ENCODE results near the gene SYNDIG1.
"Not testable (repeated sequence)": the region's sequence is repeated elsewhere in the genome, so short reads cannot be mapped to it uniquely, and the experiment has no call there.

SYNDIG1 gene

DNA sequence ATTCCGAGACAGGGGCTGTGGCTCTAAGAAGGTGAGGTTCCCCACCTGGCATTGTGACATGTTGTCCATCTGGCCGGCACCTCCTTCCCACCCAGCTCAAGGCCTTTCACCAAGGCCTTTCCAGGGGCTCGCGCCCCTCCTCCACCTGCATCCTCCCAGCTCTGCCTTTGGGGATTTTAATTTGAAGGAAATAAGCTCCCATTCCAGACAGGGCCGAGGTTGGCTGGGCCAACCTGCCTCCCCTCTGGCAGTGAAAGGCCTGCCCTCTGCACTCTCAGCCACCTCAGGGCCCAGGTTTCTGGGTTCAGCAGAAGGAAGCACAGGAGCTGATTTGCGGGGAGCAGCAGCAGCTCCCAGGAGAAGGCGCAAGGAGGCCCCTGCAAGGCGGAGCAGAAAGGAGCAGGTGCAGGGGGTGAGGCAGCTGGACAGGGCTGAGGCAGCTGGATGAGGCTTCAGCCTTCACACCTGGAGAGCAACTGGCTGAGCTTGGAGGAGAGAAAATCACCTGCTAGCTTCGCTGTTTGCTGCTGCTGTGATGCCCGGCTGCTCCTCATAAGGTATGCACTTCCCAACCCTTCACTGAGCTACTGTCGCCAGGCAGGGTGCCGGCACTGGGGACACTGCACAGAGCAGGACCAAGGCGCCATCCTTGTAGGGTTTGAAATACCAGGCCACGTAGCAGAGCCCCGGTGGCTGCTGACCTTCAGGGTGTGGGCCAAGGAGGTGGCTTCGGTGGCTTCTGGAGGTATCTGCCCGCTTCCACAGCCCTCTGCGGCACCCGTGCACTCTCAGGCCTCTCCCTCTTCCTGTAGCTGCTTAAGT lies 147.0 kb downstream of the SYNDIG1 start:
- DNase-seq, result peak in 1 of 3 experiments; percentile 20

DNA sequence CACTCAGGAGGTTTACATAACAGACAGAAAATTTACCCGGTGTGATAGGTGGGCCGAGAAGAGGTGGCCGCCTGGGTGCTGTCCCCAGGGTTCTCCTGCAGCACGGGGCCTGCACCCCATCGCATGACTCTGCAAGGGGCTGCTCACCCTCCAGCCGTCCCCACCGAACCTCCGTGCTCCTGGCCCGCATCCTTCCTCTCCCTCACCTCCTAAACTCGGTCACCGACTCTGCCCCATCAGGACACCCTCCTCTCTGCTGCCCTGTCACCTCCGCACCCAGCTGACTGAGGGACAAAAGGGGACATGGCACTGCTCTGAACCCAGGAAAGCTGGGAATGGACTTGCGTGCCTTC lies 147.6 kb downstream of the SYNDIG1 start:
- no peak for DNase-seq

- no peak for DNase-seq
Observed at GRCh38 chr20:24617757-24618450, 148.5 kb downstream of the SYNDIG1 start.

DNA sequence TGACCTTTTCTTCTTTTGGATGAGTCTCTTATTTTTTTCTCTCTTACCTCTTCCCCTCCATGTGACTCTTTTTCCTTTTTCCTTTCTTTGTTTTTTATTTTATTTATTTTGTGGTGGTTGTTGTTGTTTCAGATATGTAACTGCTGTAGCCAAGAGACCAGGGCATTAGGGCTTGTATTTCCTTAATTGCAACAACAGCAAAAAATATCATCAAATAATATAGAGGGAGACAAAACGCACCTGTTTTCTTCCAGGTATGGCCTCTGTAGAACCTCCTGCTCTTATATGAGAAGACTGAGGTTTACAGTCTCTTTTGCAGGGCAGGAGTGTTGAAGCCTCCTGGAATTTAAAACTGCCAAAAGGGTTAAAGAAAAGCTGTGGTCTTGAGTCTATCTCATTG lies 149.3 kb downstream of the SYNDIG1 start:
- no peak for DNase-seq

GRCh38 chr20:24619212-24619611 lies 149.8 kb downstream of the SYNDIG1 start:
- DNase-seq, result no peak

DNA sequence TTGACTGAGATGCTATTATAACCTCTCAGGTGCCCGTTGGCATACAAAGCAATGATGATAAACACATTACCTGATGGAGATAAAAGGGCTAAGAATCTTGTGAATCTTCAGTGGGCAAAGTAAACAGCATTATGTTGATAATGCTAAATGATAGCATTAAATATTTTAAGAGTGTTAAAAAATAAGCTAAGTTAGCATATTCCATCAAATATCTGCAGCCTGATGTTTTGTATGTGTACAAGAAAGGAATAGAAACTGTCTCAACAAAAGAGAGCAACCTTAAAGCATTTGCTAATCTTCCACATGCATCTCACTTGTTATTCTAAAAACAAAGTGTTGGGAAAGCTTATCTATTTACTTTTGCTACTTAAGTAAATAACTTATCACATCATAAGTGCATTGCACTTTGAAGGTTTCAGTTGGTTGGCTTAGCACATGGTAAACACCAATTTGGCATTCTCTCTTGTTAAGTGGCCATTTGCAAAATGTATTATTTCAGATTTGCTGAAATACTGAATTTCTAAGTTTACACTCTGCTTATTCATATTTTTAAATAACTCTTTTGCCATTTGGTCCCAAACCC lies 151.6 kb downstream of the SYNDIG1 start:
- DNase-seq, result peak in 1 of 3 experiments; percentile 9

DNA sequence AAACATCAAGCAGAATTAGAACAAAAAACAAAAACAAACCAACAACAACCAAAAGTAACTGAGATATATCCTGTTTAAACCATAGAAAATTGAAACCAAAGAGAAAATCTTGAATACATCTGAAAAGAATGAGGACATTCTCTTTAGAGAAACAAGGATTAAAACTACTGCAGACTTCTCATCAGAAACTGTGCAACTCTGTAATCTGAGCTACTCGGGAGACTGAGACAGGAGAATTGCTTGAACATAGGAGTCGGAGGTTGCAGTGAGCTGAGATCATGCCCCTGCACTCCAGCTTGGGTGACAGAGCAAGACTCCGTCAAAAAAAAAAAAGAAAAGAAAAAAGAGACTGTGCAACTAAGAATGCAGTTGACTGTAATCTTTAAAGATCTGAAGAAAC lies 153.4 kb downstream of the SYNDIG1 start:
- no peak for DNase-seq

- DNase-seq, result not testable (repeated sequence)
Observed at GRCh38 chr20:24626141-24626540, 156.7 kb downstream of the SYNDIG1 start.

- DNase-seq, result no peak
Observed at GRCh38 chr20:24627291-24627690, 157.9 kb downstream of the SYNDIG1 start.

DNA sequence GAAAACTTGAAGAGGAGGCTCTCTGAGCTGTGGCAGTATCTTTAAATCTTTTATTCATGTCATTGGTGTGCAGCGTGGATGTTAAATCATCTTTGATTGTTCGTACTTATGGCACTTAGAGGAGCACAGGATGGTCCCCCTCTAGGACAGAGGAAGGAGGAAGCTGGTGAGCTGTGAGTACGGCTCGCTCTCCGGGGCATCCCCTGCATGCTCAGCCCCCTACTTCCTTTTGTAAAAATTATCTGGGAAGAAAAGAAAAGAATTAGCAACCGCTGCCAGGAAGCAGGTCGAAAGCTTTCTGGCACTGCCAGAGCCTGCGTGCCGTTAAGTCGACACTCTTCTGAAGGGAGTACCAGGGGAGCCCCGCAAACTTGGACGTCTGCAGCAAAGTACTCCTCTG lies 158.5 kb downstream of the SYNDIG1 start:
- DNase-seq, result no peak

- no peak for DNase-seq
Observed at GRCh38 chr20:24628985-24629384, 159.6 kb downstream of the SYNDIG1 start.

DNA sequence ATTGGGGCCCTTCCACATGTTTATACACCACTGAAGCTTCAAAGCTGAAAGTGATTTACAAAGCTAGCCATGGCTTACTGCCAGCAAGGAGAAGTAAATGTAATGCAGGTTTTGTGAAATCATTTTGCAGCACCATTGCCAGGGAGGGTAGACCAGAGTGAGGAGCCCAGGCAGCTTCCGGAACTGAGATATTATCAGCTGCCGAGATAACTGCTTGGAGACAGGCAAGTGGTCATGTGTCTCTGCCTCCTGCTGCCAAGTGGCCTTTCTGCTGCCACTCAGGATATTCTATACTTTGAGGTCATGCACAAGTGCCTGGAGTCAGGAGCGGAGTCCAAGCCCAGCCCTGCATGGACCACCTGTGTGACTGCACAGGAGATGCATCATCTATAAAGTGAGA lies 160.2 kb downstream of the SYNDIG1 start:
- DNase-seq, result no peak

DNA sequence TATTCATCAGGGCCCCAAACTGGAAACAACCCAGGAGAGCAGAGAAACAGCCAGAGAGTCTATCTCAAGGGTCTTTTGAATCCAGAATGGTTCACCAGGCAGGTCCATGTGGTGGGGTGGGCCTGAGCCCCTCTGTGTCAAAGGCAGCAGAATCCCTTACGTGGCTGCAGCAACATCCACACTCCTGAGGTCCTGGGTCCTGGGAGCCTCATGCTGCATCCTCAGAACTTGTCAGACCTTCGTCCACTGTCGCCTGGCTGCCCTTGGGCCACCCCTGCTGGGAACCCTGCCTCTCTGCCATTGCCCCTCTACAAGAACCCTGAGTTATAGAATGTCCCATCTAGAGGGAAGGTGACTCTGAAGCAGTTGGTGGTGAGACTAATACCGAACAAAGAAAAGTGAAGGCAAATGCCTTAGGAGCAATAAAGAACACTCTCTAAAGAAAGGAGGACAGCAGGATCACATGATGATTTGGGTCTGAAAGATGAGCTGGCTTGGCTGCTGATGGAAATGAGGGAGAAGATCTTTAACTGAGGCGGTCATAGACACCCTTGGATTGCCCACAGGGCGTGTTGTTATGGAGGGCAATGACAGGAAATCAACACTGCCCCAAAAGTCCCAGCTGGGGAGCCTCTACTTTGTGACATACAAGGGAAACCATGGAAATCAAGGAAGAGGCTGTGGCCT lies 161.2 kb downstream of the SYNDIG1 start:
- no peak for DNase-seq

- DNase-seq, result no peak
Observed at GRCh38 chr20:24631173-24631505, 161.7 kb downstream of the SYNDIG1 start.

DNA sequence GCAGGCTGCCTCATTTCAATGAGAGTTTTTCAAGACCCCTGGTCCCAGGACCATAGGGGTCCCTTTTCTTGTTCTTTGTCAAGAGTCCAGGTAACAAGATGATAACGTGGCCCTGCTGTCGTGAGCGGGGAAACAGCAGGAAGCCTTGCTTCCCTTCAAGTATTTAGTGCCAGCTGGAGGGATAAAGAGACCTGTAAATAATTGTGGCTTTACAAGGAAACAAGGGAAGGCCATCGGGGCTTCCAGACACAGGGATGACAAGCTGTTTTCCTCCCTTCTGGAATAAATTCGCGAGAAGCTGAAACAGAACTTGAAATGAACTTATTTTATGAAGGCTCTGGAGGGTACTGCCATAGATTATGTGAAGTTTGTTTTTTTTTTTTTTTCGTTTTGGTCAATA lies 163.2 kb downstream of the SYNDIG1 start:
- DNase-seq, result no peak

DNA sequence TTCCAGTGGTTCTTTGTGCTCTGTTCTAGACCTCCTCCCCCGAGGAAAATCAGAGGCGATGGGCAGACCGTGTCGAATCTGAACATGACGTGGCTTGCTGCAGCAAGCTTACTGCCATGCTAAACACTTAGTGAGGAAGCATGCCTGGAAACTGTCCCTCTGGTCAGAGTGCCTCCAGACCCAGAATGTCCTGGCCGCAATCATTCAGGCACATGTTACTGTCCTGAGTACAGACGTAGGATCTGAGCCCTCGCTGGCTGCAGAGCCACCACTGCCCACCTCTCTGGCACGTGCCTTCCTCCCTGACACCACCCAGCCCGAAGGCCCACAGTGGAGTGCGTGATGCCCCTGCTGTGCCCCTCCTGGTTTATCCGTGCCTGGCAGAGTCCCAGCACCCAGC lies 163.6 kb downstream of the SYNDIG1 start:
- DNase-seq, result peak in 1 of 3 experiments; percentile 13

DNA sequence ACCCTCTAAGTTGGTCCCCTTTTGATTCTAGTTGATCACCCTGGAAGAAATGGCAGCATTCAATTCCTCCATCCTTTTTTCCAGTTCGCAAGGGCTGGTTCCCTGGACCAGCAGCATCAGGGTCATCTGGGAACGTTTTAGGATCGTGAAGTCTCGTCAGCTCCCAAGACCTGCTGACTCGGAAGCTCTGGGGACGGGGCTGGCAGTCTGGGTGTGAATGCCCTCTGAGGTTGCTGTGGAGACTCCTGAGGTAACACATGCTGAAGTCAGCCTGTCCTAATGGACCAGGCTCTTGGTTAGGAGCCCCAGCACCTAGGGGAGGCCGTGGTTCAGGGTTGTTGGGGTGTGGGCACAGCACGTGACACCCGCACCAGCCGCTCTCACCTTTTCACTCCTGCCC lies 164.1 kb downstream of the SYNDIG1 start:
- DNase-seq, result no peak

DNA sequence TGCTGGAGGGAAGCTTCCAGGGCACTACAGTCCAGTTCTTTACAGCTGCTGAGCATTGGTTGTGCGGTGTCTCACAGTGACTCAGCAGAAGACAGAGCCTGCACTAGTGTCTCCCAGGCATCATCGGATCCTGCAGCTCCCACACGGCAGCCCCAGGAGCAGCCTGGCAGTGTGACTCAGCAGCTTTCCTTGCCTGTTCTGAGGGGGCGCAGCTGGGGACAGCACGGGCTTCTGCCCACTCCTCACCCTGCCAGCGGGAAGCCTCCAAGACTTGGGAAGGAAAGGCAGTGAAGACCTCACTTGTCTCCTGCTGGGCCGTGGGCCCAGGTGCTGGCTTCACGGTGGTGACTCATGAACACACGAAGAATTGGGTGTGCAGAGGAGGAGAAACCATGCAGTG lies 165.4 kb downstream of the SYNDIG1 start:
- peak in 1 of 3 experiments; percentile 11 for DNase-seq

DNA sequence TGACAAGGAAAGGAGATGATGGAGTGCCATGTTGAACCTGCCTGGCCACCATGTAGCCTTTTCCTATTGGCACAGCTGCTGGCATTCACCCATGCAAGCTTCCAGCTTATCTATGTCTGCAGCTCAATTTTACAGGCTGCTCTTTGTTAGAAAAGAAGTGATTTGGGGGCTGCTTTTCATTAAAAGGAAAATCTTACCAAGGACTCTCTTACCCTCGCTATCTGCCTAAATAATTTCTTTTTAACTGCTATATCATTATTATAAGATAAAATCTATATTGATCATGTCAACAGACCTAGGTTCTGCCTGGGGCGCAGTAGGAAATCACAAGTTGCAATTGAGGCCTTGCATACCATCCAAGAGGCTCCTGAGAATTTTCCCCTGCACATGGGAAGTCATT lies 167.2 kb downstream of the SYNDIG1 start:
- no peak for DNase-seq

- DNase-seq, result no peak
Observed at GRCh38 chr20:24637087-24637486, 167.7 kb downstream of the SYNDIG1 start.

DNA sequence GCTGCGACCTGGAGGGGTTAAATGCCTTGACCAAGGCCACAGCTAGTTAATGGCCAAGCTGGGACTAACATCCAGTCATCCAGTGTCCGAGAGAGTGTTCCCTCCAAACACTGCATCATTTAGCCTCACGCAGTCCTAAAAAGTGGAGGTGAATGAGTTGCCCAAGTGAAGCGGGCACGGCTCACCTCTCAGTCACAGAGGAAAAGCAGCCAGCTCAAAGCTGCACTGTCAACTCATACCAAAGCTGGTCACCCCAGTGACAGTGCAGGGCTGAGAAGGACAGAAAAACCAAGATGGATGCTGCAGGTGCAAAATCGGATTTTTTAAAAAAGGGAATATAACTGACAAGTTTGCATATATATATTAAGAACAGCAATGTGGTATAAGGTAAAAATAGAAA lies 168.5 kb downstream of the SYNDIG1 start:
- no peak for DNase-seq

GRCh38 chr20:24638591-24639548 lies 169.4 kb downstream of the SYNDIG1 start:
- no peak for DNase-seq
